Measurements from ENCODE around the gene PDE6G. TPM values are rescaled to one million over a fixed set of nuclear protein-coding genes. Genes with fewer than 3 reads are reported as not detected.

Gene PDE6G
- total RNA-seq = not detected in 2 replicates

DNA sequence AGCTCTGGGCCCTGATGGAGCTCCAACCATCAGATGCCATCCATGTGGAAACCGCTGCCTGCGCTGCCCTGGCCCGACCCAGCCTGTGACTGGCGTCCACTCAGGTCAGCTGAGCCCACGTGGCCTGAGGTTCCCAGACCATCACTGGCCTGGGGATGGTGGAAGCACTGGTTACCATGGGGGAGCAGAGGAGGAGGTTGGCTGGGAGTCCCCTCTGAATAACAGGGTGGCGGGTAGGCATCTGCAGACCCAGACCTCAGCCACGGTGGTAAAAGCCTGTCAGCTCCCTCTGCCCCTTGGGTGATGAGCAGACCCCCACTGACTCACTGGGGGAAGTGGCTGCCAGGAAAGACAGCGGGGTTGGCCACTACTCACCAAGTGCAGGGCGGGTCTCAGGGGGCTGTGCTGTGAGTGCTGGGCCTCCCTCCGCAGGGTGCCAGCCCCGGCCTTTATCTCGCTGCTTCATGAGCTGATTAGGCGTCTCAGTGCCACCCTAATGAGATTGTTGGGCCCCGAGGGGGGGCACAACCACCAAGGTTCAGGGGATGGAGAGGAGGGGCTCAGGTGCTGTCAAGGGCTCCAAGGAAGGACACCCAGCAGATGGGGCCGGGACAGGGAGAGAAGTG, at the start of gene PDE6G:
TSS of gene PDE6G (minus strand) at position 425 of the 626 bp plus-strand sequence. CDS start 3,237 bp downstream, outside the sequence.

GRCh38 chr17:81702934-81703746, 46.8 kb upstream of the PDE6G start, which contains the start of gene MRPL12:
TSS of gene MRPL12 (plus strand) at chr17:81703367. CDS start at chr17:81703502, 135 bp downstream.

DNA sequence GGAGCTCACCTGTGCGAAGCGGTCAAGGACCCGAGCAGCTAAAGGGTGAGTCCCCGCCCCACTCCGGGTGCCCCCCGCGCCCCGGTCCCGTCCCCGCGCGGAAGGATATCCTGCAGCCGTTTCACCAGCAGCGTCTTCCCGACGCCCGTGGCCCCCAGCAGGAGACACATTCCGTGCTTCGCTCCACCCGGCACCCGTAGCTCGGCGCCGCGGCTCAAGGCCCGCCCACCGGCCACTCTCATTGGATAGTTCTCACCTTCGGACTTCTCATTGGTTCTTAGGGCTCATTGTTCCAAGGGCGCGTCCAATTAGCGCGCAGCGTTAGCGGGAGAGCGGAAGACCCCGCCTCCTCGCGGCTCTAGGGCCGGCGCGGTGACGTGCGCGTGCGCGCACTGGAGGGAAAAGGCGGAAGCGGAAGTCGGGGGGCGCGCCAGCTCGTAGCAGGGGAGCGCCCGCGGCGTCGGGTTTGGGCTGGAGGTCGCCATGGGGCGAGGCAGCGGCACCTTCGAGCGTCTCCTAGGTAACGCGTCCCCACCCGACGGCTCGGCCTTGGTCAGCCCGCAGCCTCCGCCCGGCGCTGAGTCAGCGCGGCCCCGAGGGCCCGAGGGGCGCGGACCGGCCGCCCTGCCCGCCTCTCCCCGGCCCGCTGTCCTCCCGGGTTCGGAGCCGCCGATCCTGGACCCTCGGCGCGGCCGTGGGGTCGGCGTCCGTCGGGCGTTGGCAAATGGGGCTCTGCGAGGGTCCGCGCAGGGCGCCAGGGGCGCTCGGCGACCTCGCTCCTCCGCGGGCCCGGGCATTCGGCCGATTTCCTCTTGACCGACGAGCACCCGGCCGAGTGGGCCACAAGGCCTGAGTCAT, 27.5 kb upstream of the PDE6G start, which contains the start of the genes ARL16 and HGS:
TSS of gene ARL16 (minus strand) at position 214 of the 858 bp plus-strand sequence. CDS start at position 170, 44 bp downstream.
TSS of gene HGS (plus strand) at position 428 of the 858 bp plus-strand sequence. CDS start at position 484, 56 bp downstream.

DNA sequence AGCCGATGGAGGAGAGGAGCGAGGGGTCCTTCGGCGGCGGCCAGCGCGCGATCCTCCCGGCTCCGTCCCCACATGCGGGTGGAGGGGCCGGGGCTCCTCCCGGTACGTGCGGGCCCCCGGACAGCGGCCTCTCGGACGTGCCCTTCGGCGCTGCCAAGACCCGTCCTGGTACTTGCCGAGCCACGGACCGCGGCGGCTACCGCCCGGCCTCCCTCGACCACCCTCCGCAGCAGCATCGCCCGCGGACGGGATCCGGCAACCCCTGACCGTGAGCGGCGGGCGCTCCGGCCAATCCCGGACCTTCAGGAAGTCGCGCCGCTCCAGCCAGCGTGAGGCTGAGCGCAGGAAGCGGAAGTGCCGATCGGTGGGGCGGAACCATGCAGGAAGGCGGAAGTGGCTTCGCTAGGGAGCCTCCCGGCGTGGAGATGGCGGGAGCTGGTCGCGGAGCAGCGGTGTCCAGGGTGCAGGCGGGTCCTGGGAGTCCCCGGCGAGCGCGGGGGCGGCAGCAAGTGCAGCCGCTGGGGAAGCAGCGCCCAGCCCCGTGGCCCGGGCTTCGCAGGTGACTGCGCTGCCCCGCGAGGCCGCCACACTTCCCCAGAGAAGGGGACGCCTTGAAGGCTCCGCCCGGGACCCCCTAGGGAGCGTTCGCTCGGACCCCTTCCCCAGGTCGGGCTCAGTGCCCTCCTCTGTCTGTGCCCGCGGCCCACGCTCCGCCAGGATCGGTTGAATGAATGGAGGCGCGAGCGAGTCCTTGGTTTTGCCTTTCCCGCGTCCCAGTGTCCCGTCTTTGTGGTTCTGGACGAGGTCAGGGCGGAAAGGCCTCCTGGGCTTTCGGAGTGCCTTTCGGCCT, 10.2 kb upstream of the PDE6G start, which contains the start of the genes CCDC137 and OXLD1:
TSS of gene CCDC137 (plus strand) at position 396 of the 850 bp plus-strand sequence. CDS start at position 426, 30 bp downstream.
TSS of gene OXLD1 (minus strand) at position 264 of the 850 bp plus-strand sequence. CDS start at position 236, 28 bp downstream.

GRCh38 chr17:81636505-81637288, 19.6 kb downstream of the PDE6G start, which contains the start of the genes NPLOC4 and TSPAN10:
TSS of gene NPLOC4 (minus strand) at chr17:81637112. CDS start at chr17:81636930, 182 bp downstream.
TSS of gene TSPAN10 (plus strand) at chr17:81637196. CDS start at chr17:81642413, 5,217 bp downstream.

Other genes starting within 250 kb of the PDE6G start
- 6,830 and 6,966 TPM in 2 replicates for gene ACTG1, start 143.7 kb downstream of the PDE6G start, total RNA-seq
- gene FSCN2, start 128.2 kb downstream of the PDE6G start, total RNA-seq = 1.4 and 2.8 TPM in 2 replicates
- gene FAAP100, start 104.2 kb downstream of the PDE6G start, total RNA-seq = 16.4 and 16.5 TPM in 2 replicates
- gene NPLOC4, start 19.4 kb downstream of the PDE6G start, total RNA-seq = 67.3 and 72.5 TPM in 2 replicates
- 0.81 and 1.1 TPM in 2 replicates for gene TSPAN10, start 19.3 kb downstream of the PDE6G start, total RNA-seq
- gene OXLD1, start 10.1 kb upstream of the PDE6G start, total RNA-seq = 24.6 and 37.7 TPM in 2 replicates
- gene CCDC137, start 10.2 kb upstream of the PDE6G start, total RNA-seq = 5.3 and 9.4 TPM in 2 replicates
- gene ARL16, start 27.3 kb upstream of the PDE6G start, total RNA-seq = 25.1 and 42.8 TPM in 2 replicates
- 78.3 and 91.3 TPM in 2 replicates for gene HGS, start 27.5 kb upstream of the PDE6G start, total RNA-seq
- gene MRPL12, start 46.8 kb upstream of the PDE6G start, total RNA-seq = 5.2 and 6.3 TPM in 2 replicates
- 7.0 and 10.8 TPM in 2 replicates for gene SLC25A10, start 55.7 kb upstream of the PDE6G start, total RNA-seq
- not detected in 2 replicates for gene GCGR, start 147.6 kb upstream of the PDE6G start, total RNA-seq
- gene MCRIP1, start 176.7 kb upstream of the PDE6G start, total RNA-seq = 124 and 145 TPM in 2 replicates
- not detected in 2 replicates for gene PPP1R27, start 178.5 kb upstream of the PDE6G start, total RNA-seq
- 1,018 and 1,063 TPM in 2 replicates for gene P4HB, start 204.0 kb upstream of the PDE6G start, total RNA-seq
- gene ARHGDIA, start 214.8 kb upstream of the PDE6G start, total RNA-seq = 110 and 179 TPM in 2 replicates
- gene ALYREF, start 235.0 kb upstream of the PDE6G start, total RNA-seq = 109 and 156 TPM in 2 replicates
- 201 and 265 TPM in 2 replicates for gene ANAPC11, start 235.2 kb upstream of the PDE6G start, total RNA-seq
- gene NPB, start 245.7 kb upstream of the PDE6G start, total RNA-seq = 0.37 and 0.40 TPM in 2 replicates

Measured in aortic smooth muscle cell (primary cell).